Left lung (tissue), 10 donors: Measurements from ENCODE around the gene PAK4. TPM values are rescaled to one million over a fixed set of nuclear protein-coding genes. Genes with fewer than 3 reads are reported as not detected.

Experiments
- ATAC-seq: fragments of 200-7000 bp; cut with Tn5 transposase; one replicate; pipeline ENCODE4 v1.9.1; 2020; ENCODE audit warnings: moderate library complexity
- DNase-seq, 4 donors: peaks; one replicate each; pipeline ENCODE4 v3.0.0-alpha.2; 2013 to 2020
- H3K27ac ChIP-seq, 2 donors: fragments of 200-600 bp; sonication (generic) in 1 of 2; one replicate each; pipeline versions ENCODE4 v1.5.0 to v1.8.0; 2020 to 2021
- H3K27me3 ChIP-seq, 2 donors: fragments of 200-600 bp; sonication (generic) in 1 of 2; one replicate each; pipeline versions ENCODE4 v1.5.0 to v1.8.0; 2020 to 2021
- H3K36me3 ChIP-seq, 2 donors: fragments of 200-600 bp; sonication (generic) in 1 of 2; one replicate each; pipeline versions ENCODE4 v1.5.0 to v1.8.0; 2020 to 2021
- H3K4me1 ChIP-seq, 2 donors: fragments of 200-600 bp; one replicate each; pipeline ENCODE4 v1.8.0; 2021
- H3K4me3 ChIP-seq, 2 donors: fragments of 200-600 bp; sonication (generic) in 1 of 2; one replicate each; pipeline versions ENCODE4 v1.5.0 to v1.8.0; 2020 to 2021; ENCODE audit warnings: mild to moderate bottlenecking in 1 of 2
- H3K9me3 ChIP-seq, 2 donors: fragments of 200-600 bp; sonication (generic) in 1 of 2; one replicate each; pipeline versions ENCODE4 v1.5.0 to v1.8.0; 2020 to 2021
- CTCF ChIP-seq, 2 donors: fragments of 200-600 bp; sonication (generic) in 1 of 2; IDR thresholded peaks; one replicate each; pipeline versions ENCODE4 v1.5.0 to v1.8.0; 2021; ENCODE audit warnings: antibody characterized with exemption in 2 of 2
- intact Hi-C, 2 donors: fragments of 100-400 bp; cut with DNase I; formaldehyde crosslinking; loops; one replicate each; pipeline versions ENCODE4 v1.11.2 to v1.14.2; 2022
- polyA plus RNA-seq, 6 donors: library from polyadenylated mRNA; unstranded; fragments of 120-200 nt; gene quantifications; one replicate each; pipeline ENCODE4 v1.2.1, GENCODE V29; 2013; ENCODE audit not compliant: insufficient read length in 6 of 6
- total RNA-seq, 2 donors: library from RNA; stranded (reverse); fragmentation: NEBNext Ultra II Directional; extraction: Animal tissue kit (Norgen Biotek cat#: 25700); gene quantifications; one replicate each; pipeline ENCODE4 v1.2.1, GENCODE V29; 2021
- donor health status: DM: no; HTN: yes; CAD: no.
- donor health status: DM: no; HTN: no; CAD: no.

The PAK4 gene
- total and polyA plus RNA-seq, 8 donors: 40.9 to 62.3 (median 50.0) TPM

- Histone ChIP-seq H3K27ac (no peak overlapping the region), H3K27me3 (no peaks in the 10 kb centered on the region), H3K4me3 (no peak overlapping the region), H3K4me1 (peaks cover 25 to 36% of the 10 kb centered on the region in 2 donors), H3K9me3 (no peaks in the 10 kb centered on the region), H3K36me3 (no peaks in the 10 kb centered on the region)
- ATAC-seq (no peak), DNase-seq (no peak)
- TF ChIP-seq CTCF (IDR thresholded peaks at IDR 0.05): no peak
- intact Hi-C loops: no loop called here
Measured at GRCh38 chr19:39154100-39154628, 28.6 kb downstream of the PAK4 start.

GRCh38 chr19:39154629-39155100 is 29.1 kb downstream of the PAK4 start:
- intact Hi-C loops: no loop called here
- DNase-seq (peak in 2 of 4 donors; percentile 41 to 69), ATAC-seq (peak; percentile 72)
- Histone ChIP-seq H3K36me3 (no peaks in the 10 kb centered on the region), H3K9me3 (no peaks in the 10 kb centered on the region), H3K4me3 (no peak overlapping the region), H3K27me3 (no peaks in the 10 kb centered on the region), H3K27ac (no peak overlapping the region), H3K4me1 (peaks cover 25 to 41% of the 10 kb centered on the region in 2 donors)
- no peak for TF ChIP-seq CTCF (IDR thresholded peaks at IDR 0.05)

DNA sequence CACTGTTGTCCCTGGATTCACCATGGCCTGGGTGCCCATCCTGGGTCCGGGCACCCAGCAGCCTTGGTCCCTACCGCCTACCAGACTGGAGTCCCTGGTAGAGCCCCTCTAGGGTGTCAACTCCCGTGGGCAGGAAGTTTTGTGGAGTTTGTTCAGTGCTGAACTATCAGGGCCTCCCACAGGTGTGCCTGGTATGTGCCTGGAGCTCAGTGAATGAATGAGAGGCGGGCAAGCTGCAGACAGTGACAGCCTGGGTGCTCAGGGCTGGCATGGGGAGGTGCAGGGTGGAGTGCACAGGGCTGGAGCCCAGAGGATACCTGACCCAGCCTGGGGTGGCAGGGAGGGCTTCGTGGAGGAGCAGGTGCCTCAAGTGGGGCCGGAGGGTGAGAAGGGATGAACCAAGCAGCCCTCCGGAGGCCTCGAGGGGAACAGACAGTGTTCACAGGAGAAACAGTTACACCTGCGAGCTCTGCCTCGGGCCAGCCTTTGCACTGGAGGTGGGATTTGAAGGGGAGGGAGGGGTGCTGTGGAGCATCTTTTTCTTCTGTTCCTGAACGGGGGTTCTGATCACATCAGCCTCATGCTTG is 29.6 kb downstream of the PAK4 start:
- H3K27me3 ChIP-seq: no peaks in the 10 kb centered on the region
- DNase-seq (peak in 1 of 4 donors; percentile 38), ATAC-seq (no peak)
- no peaks in the 10 kb centered on the region for H3K36me3 ChIP-seq
- no peak overlapping the region for H3K4me3 ChIP-seq
- H3K27ac ChIP-seq: no peak overlapping the region
- TF ChIP-seq CTCF (IDR thresholded peaks at IDR 0.05): no peak
- intact Hi-C loops: no loop called here
- H3K4me1 ChIP-seq: peaks cover 28 to 47% of the 10 kb centered on the region in 2 donors
- H3K9me3 ChIP-seq: no peaks in the 10 kb centered on the region

DNA sequence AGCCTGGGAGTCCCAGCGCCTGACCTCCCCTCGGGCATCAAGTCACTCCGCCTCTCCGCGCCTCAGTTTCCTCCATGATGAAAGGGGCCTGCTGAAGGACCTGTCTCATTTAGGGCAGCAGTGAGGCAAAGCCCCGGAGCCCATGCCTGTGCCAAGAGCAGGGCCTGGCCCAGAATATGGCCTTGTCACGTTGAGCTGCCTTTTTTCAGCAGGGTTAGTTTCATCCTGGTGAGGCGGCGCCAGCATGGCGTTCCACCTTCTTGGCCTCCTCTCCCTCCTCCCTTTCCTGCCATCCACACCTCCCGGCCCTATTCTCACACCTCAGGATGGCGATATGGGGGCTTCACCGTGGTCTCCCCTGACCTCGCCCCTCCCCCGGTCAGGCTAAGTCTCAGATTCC is 30.2 kb downstream of the PAK4 start:
- intact Hi-C loops: no loop called here
- Histone ChIP-seq H3K4me1 (peaks cover 33 to 52% of the 10 kb centered on the region in 2 donors), H3K36me3 (no peaks in the 10 kb centered on the region), H3K4me3 (no peak overlapping the region), H3K27me3 (no peaks in the 10 kb centered on the region), H3K9me3 (no peaks in the 10 kb centered on the region), H3K27ac (no peak overlapping the region)
- ATAC-seq: no peak
- no peak for TF ChIP-seq CTCF (IDR thresholded peaks at IDR 0.05)
- no peak for DNase-seq

- H3K36me3 ChIP-seq: no peaks in the 10 kb centered on the region
- ATAC-seq (peak; percentile 62), DNase-seq (peak in 1 of 4 donors; percentile 46)
- peak overlapping the region in 1 of 2 donors; percentile 5 for H3K4me3 ChIP-seq
- H3K4me1 ChIP-seq: peaks cover 36 to 60% of the 10 kb centered on the region in 2 donors
- TF ChIP-seq CTCF (IDR thresholded peaks at IDR 0.05): no peak
- H3K27me3 ChIP-seq: no peaks in the 10 kb centered on the region
- intact Hi-C loops: no loop called here
- H3K27ac ChIP-seq: peak overlapping the region in 1 of 2 donors; percentile 2
- H3K9me3 ChIP-seq: no peaks in the 10 kb centered on the region
Measured at GRCh38 chr19:39156326-39157230, 31.0 kb downstream of the PAK4 start.
